ENCODE measurements around the gene SCARB2. TPM values are rescaled to one million over a fixed set of nuclear protein-coding genes. Genes with fewer than 3 reads are reported as not detected.

The SCARB2 gene
- total RNA-seq, 2 experiments from 2014 or later, result 34.4 to 36.0 TPM

DNA sequence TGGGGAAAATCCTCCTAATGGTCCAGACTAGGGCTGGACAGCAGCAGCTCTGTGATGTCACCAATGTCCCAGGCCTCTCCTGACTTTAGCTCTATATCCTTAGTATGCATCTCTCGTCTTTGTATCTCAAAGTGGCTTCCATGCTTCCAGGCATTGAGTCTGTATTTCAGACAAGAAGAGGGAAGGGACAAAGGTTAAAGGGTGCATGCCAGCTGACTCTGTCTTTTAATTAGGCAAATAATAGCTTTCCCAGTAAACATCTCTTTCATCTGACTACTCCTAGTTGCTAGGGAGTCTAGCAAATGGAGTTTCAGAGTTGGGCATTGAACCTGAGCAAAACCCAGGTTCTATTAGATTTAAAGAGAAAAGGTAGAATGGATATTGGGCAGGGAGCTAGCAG, 43.3 kb upstream of the SCARB2 start:
- Histone ChIP-seq H3K27me3 (ENCODE audit: control insufficient read depth in 1 of 2, insufficient read depth in 2 of 2, low read length in 2 of 2) (peaks cover 9 to 30% of the 10 kb centered on the region in 2 experiments), H3K36me3 (ENCODE audit: insufficient read depth, low read length) (no peaks in the 10 kb centered on the region), H3K4me3 (ENCODE audit: low read length) (no peak overlapping the region), H3K27ac (ENCODE audit: low read depth in 1 of 2, low read length in 2 of 2) (no peak overlapping the region), H3K9me3 (ENCODE audit: control insufficient read depth in 1 of 2, insufficient read depth in 1 of 2, low read length in 2 of 2) (peaks cover 0 to 2% of the 10 kb centered on the region in 2 experiments), H3K4me1 (ENCODE audit: insufficient read depth, low read length) (peaks cover under 1% of the 10 kb centered on the region)
- Mint-ChIP-seq H3K4me1 (ENCODE audit: low read depth) (no peaks in the 10 kb centered on the region), H3K27me3 (peaks cover 49% of the 10 kb centered on the region), H3K27ac (no peak overlapping the region), H3K9me3 (no peaks in the 10 kb centered on the region), H3K4me3 (no peak overlapping the region), H3K36me3 (ENCODE audit: low read depth) (no peaks in the 10 kb centered on the region)
- CTCF ChIA-PET, result no interaction called here
- no peak for DNase-seq
- TF ChIP-seq, protein P1, sequence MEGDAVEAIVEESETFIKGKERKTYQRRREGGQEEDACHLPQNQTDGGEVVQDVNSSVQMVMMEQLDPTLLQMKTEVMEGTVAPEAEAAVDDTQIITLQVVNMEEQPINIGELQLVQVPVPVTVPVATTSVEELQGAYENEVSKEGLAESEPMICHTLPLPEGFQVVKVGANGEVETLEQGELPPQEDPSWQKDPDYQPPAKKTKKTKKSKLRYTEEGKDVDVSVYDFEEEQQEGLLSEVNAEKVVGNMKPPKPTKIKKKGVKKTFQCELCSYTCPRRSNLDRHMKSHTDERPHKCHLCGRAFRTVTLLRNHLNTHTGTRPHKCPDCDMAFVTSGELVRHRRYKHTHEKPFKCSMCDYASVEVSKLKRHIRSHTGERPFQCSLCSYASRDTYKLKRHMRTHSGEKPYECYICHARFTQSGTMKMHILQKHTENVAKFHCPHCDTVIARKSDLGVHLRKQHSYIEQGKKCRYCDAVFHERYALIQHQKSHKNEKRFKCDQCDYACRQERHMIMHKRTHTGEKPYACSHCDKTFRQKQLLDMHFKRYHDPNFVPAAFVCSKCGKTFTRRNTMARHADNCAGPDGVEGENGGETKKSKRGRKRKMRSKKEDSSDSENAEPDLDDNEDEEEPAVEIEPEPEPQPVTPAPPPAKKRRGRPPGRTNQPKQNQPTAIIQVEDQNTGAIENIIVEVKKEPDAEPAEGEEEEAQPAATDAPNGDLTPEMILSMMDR (IDR thresholded peaks at IDR 0.05), result no peak
- POLR2A ChIA-PET, result no interaction called here
- ATAC-seq (ENCODE audit: poor library complexity), result no peak
- intact Hi-C loops (cut with DNase I, micrococcal nuclease), result loop anchor here in 1 of 2 experiments (10.0 kb wide), 1 partner anchor 72 kb away; no protein-coding TSS in a partner anchor

DNA sequence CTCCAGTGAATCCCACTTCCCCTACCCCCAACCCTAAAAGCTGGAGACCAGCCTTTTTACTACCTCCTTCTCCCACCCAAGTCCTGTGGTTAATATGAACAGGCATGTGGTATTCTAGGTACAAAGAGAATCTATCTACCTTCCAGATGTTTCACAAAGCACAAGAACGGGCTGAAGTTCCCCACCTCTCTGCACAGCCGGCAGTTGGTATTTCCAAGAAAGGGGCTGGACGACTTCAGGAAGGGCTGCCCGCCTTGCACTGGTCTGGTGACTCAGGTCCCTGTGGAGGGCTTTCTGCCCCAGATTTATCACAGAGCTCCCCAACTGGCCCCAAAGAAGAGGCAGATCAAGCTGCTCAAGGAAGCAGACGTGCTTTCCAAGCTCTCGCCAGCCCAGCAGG, 42.4 kb upstream of the SCARB2 start:
- no peaks in the 10 kb centered on the region for H3K9me3 Mint-ChIP-seq
- intact Hi-C loops (cut with DNase I, micrococcal nuclease), result loop anchor here in 1 of 2 experiments (10.0 kb wide), 1 partner anchor 71 kb away; no protein-coding TSS in a partner anchor
- no peak overlapping the region for H3K27ac Mint-ChIP-seq
- H3K4me1 Mint-ChIP-seq (ENCODE audit: low read depth), result peaks cover 4% of the 10 kb centered on the region
- Histone ChIP-seq H3K4me3 (ENCODE audit: low read length) (no peak overlapping the region), H3K36me3 (ENCODE audit: insufficient read depth, low read length) (no peaks in the 10 kb centered on the region), H3K9me3 (ENCODE audit: control insufficient read depth in 1 of 2, insufficient read depth in 1 of 2, low read length in 2 of 2) (peaks cover 0 to 4% of the 10 kb centered on the region in 2 experiments), H3K27me3 (ENCODE audit: control insufficient read depth in 1 of 2, insufficient read depth in 2 of 2, low read length in 2 of 2) (peaks cover 15 to 38% of the 10 kb centered on the region in 2 experiments), H3K27ac (ENCODE audit: low read depth in 1 of 2, low read length in 2 of 2) (no peak overlapping the region), H3K4me1 (ENCODE audit: insufficient read depth, low read length) (peaks cover 8% of the 10 kb centered on the region)
- TF ChIP-seq, protein P1 (IDR thresholded peaks at IDR 0.05), result no peak
- H3K4me3 Mint-ChIP-seq, result no peak overlapping the region
- H3K36me3 Mint-ChIP-seq (ENCODE audit: low read depth), result no peaks in the 10 kb centered on the region
- ChIA-PET POLR2A (no interaction called here), CTCF (no interaction called here)
- ATAC-seq (ENCODE audit: poor library complexity) (no peak), DNase-seq (no peak)
- peaks cover 56% of the 10 kb centered on the region for H3K27me3 Mint-ChIP-seq

DNA sequence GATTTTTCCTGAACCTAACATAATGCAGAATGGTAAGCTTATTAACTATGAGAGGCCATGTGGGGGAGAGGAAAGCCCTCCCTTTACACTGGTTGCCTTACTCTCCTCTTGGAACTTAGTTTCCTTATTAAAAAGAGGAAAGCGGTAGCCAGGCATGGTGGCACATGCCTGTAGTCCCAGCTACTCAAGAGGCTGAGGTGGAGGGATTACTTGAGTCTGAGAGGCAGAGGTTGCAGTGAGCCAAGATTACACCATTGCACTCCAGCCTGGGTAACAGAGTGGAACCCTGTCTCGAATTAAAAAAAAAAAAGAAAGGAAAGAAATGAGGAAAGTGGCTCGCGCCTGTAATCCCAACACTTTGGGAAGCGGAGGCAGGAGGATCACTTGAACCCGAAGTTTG, 39.9 kb upstream of the SCARB2 start:
- peaks cover 10% of the 10 kb centered on the region for H3K4me1 ChIP-seq (ENCODE audit: insufficient read depth, low read length)
- Mint-ChIP-seq H3K4me3 (no peak overlapping the region), H3K36me3 (ENCODE audit: low read depth) (no peaks in the 10 kb centered on the region), H3K4me1 (ENCODE audit: low read depth) (peaks cover 7% of the 10 kb centered on the region), H3K27me3 (peaks cover 72% of the 10 kb centered on the region), H3K27ac (no peak overlapping the region), H3K9me3 (no peaks in the 10 kb centered on the region)
- H3K9me3 ChIP-seq (ENCODE audit: control insufficient read depth in 1 of 2, insufficient read depth in 1 of 2, low read length in 2 of 2), result peaks cover 0 to 4% of the 10 kb centered on the region in 2 experiments
- ChIA-PET CTCF (interaction anchor here (0.5 kb wide), 1 partner anchor 77 kb away, joined by 3 read pairs; no protein-coding TSS in a partner anchor), POLR2A (no interaction called here)
- peaks cover 18 to 63% of the 10 kb centered on the region in 2 experiments for H3K27me3 ChIP-seq (ENCODE audit: control insufficient read depth in 1 of 2, insufficient read depth in 2 of 2, low read length in 2 of 2)
- H3K27ac ChIP-seq (ENCODE audit: low read depth in 1 of 2, low read length in 2 of 2), result no peak overlapping the region
- intact Hi-C loops (cut with DNase I, micrococcal nuclease), result loop anchor here (5.0 to 10.0 kb wide), 2 partner anchors 69 to 71 kb away; no protein-coding TSS in a partner anchor
- DNase-seq, result no peak
- no peaks in the 10 kb centered on the region for H3K36me3 ChIP-seq (ENCODE audit: insufficient read depth, low read length)
- no peak overlapping the region for H3K4me3 ChIP-seq (ENCODE audit: low read length)
- TF ChIP-seq, protein P1 (IDR thresholded peaks at IDR 0.05), result no peak
- no peak for ATAC-seq (ENCODE audit: poor library complexity)

Data from CD4-positive, alpha-beta T cell (primary cell).